Body of pancreas (tissue), 4 donors: Measurements from ENCODE around the gene KRT38. TPM values are rescaled to one million over a fixed set of nuclear protein-coding genes. Genes with fewer than 3 reads are reported as not detected.

Source experiments
- ATAC-seq: fragments of 150-250 bp; one replicate; pipeline ENCODE4 v1.9.1; 2016
- DNase-seq, 4 donors: peaks; one replicate each; pipeline ENCODE4 v3.0.0-alpha.2; 2019
- H3K27ac ChIP-seq, 4 donors: fragments of 200-600 bp; sonication (generic); 1 replicate in 3 of 4; 2 replicates in 1 of 4; pipeline versions ENCODE4 v1.5.1 to v1.6.1; 2016 to 2019; ENCODE audit warnings: mild to moderate bottlenecking in 1 of 4, mixed read lengths in 1 of 4, moderate library complexity in 1 of 4
- H3K27me3 ChIP-seq, 2 donors: fragments of 200-600 bp; sonication (generic); one replicate each; pipeline ENCODE4 v1.6.0; 2016; ENCODE audit warnings: mild to moderate bottlenecking in 1 of 2
- H3K36me3 ChIP-seq, 2 donors: fragments of 200-600 bp; sonication (generic); replicated peaks in 1 of 2; 2 replicates each; pipeline ENCODE4 v1.5.1; 2016; ENCODE audit warnings: low read depth in 2 of 2; ENCODE audit not compliant: insufficient read depth in 1 of 2
- H3K4me1 ChIP-seq: fragments of 200-600 bp; sonication (generic); one replicate; pipeline ENCODE4 v1.6.0; 2016
- H3K4me3 ChIP-seq, 2 donors: fragments of 200-600 bp; sonication (generic); 1 replicate in 1 of 2; 2 replicates in 1 of 2; pipeline ENCODE4 v1.5.1; 2016 to 2019
- H3K9me3 ChIP-seq, 3 donors: fragments of 200-600 bp; sonication (generic); 1 replicate in 2 of 3; 2 replicates in 1 of 3; pipeline ENCODE4 v1.5.1; 2016
- CTCF ChIP-seq, 7 experiments: fragments of 450-650 bp in 4 of 7; fragments of 200-600 bp in 3 of 7; sonication (generic) in 3 of 7; IDR thresholded peaks; one replicate each; pipeline ENCODE4 v1.5.1; 2016 to 2019; ENCODE audit warnings: antibody characterized with exemption in 7 of 7
- POLR2A ChIP-seq, 3 donors: fragments of 450-650 bp; IDR thresholded peaks; one replicate each; pipeline ENCODE4 v1.6.1; 2016; ENCODE audit warnings: antibody characterized with exemption in 3 of 3, mild to moderate bottlenecking in 2 of 3
- WGBS, 2 donors: methylation state at CpG; one replicate each; pipeline ENCODE4 v1.1.5; 2017; 5-methylcytosine and 5-hydroxymethylcytosine counted together
- intact Hi-C: fragments of 100-400 bp; cut with DNase I; formaldehyde crosslinking; loops from one replicate; pipeline ENCODE4 v1.15.1; 2023
- total RNA-seq, 2 donors: library from RNA; depleted of rRNA; stranded (reverse); fragments of >200 nt; gene quantifications; one replicate each; pipeline ENCODE4 v1.1.0, GENCODE V29; 2016

Gene KRT38
- total RNA-seq, 2 donors from 2014 or later: not detected

GRCh38 chr17:41464682-41465081 is 23.9 kb upstream of the KRT38 start:
- peak in 3 of 4 donors; percentile 23 to 49 (median 40) for DNase-seq
- Histone ChIP-seq H3K4me3 (no peak overlapping the region), H3K27me3 (no peaks in the 10 kb centered on the region), H3K36me3 (no peaks in the 10 kb centered on the region), H3K27ac (no peak overlapping the region), H3K9me3 (no peaks in the 10 kb centered on the region), H3K4me1 (no peaks in the 10 kb centered on the region)
- intact Hi-C loops: no loop called here
- peak; percentile 53 for ATAC-seq
- TF ChIP-seq POLR2A (IDR thresholded peaks at IDR 0.05): no peak
- TF ChIP-seq CTCF (IDR thresholded peaks at IDR 0.05): no peak
- 44 to 49% methylated on average over 3 to 6 of the region's 6 CpGs for WGBS, 2 donors

DNA sequence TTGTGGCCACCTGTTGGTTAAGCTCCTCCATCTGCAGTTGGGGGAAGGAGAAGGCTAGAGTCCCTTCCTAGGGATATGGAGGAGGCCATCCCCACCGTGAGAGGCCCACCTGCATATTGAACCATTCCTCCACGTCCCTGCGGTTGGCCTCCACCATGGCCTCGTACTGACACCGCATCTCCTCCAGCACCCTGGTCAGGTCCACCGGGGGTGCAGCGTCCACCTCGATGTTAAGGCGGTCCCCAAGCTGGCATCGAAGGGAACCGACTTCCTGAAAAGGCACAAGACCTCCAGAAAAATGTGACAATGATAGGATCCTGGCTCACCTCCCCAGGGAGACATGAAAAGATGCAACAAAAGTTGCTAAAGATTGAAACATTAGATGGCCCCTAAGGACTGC is 23.4 kb upstream of the KRT38 start:
- no peaks in the 10 kb centered on the region for H3K4me1 ChIP-seq
- DNase-seq (no peak), ATAC-seq (no peak)
- no peaks in the 10 kb centered on the region for H3K27me3 ChIP-seq
- H3K4me3 ChIP-seq: no peak overlapping the region
- intact Hi-C loops: no loop called here
- no peaks in the 10 kb centered on the region for H3K9me3 ChIP-seq
- no peaks in the 10 kb centered on the region for H3K36me3 ChIP-seq
- no peak for TF ChIP-seq POLR2A (IDR thresholded peaks at IDR 0.05)
- TF ChIP-seq CTCF (IDR thresholded peaks at IDR 0.05): no peak
- WGBS, 2 donors: 77 to 87% methylated on average over 4 to 11 of the region's 11 CpGs
- H3K27ac ChIP-seq: no peak overlapping the region

GRCh38 chr17:41463746-41464145 is 23.0 kb upstream of the KRT38 start:
- DNase-seq (no peak), ATAC-seq (no peak)
- Histone ChIP-seq H3K36me3 (no peaks in the 10 kb centered on the region), H3K27ac (no peak overlapping the region), H3K4me1 (no peaks in the 10 kb centered on the region), H3K4me3 (no peak overlapping the region), H3K27me3 (no peaks in the 10 kb centered on the region), H3K9me3 (no peaks in the 10 kb centered on the region)
- 82 to 86% methylated on average over 7 to 8 of the region's 8 CpGs for WGBS, 2 donors
- intact Hi-C loops: no loop called here
- TF ChIP-seq CTCF (IDR thresholded peaks at IDR 0.05) (no peak), POLR2A (IDR thresholded peaks at IDR 0.05) (no peak)

DNA sequence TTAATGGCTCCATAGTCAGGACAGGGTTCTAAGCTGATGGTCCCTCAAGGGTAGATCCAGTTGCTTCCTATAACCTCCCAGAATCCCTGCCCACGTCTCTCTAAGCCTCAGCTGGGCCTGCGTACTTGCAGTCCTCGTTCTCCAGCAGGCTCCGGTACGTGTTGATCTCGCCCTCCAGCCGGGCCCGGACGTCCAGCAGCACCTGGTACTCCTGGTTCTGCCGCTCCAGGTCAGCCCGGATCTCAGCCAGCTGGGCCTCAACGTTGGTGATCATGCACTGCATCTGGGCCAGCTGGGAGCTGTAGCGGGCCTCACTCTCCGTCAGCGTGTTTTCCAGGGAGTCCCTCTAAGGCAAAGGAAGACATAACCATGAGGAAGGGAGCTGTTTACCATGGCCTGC is 21.9 kb upstream of the KRT38 start:
- DNase-seq: no peak
- ATAC-seq: no peak
- Histone ChIP-seq H3K27ac (no peak overlapping the region), H3K4me3 (no peak overlapping the region), H3K4me1 (no peaks in the 10 kb centered on the region), H3K27me3 (no peaks in the 10 kb centered on the region), H3K9me3 (no peaks in the 10 kb centered on the region), H3K36me3 (no peaks in the 10 kb centered on the region)
- 69 to 74% methylated on average over 6 to 15 of the region's 15 CpGs for WGBS, 2 donors
- intact Hi-C loops: no loop called here
- no peak for TF ChIP-seq POLR2A (IDR thresholded peaks at IDR 0.05)
- no peak for TF ChIP-seq CTCF (IDR thresholded peaks at IDR 0.05)

DNA sequence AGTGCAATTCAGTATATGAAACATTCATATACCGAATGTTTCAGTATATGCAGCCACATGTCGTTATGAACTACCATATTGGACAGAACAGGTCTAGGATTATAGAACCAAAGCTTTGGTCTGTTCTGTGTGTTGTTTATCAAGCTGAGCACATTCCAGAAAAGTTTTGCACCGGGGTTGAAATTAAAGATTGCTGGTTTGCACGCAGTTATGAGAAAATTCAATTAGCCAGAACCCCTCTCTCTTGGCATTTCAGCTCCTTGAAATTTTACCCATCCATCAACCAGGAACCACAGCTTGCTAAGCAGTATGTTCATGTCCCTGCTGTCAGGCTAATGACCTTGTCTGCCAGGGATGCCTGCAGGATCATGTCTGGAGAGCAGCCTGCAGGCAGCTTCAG is 16.9 kb upstream of the KRT38 start:
- DNase-seq (no peak), ATAC-seq (no peak)
- Histone ChIP-seq H3K27ac (no peak overlapping the region), H3K36me3 (no peaks in the 10 kb centered on the region), H3K4me3 (no peak overlapping the region), H3K27me3 (no peaks in the 10 kb centered on the region), H3K9me3 (no peaks in the 10 kb centered on the region), H3K4me1 (no peaks in the 10 kb centered on the region)
- WGBS, 2 donors: 63 to 74% methylated on average over 4 of the region's 4 CpGs
- no peak for TF ChIP-seq CTCF (IDR thresholded peaks at IDR 0.05)
- TF ChIP-seq POLR2A (IDR thresholded peaks at IDR 0.05): no peak
- intact Hi-C loops: no loop called here
